ENCODE data around the gene ATL3.

DNA sequence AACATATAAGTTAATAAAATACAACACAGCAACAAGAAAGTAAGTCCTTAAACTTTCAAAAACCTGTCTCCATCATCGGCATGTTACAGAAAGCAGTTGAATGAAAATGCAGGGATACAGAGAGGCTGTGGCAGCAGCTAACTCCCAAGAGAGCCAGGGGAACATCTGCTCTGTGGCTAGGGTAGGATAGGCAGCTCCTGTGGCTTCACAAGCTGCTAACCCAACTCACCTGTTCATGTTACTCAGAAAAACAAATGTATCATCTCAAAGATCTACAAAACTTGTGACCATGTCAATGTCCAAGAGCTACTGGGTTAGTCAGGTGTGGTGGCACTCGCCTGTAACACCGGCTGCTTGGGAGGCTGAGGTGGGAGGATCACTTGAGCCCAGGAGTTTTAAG is 41.8 kb downstream of the ATL3 start:
- TF ChIP-seq POLR2A (IDR thresholded peaks at IDR 0.05) = no peak
- TF ChIP-seq, protein P1, sequence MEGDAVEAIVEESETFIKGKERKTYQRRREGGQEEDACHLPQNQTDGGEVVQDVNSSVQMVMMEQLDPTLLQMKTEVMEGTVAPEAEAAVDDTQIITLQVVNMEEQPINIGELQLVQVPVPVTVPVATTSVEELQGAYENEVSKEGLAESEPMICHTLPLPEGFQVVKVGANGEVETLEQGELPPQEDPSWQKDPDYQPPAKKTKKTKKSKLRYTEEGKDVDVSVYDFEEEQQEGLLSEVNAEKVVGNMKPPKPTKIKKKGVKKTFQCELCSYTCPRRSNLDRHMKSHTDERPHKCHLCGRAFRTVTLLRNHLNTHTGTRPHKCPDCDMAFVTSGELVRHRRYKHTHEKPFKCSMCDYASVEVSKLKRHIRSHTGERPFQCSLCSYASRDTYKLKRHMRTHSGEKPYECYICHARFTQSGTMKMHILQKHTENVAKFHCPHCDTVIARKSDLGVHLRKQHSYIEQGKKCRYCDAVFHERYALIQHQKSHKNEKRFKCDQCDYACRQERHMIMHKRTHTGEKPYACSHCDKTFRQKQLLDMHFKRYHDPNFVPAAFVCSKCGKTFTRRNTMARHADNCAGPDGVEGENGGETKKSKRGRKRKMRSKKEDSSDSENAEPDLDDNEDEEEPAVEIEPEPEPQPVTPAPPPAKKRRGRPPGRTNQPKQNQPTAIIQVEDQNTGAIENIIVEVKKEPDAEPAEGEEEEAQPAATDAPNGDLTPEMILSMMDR (IDR thresholded peaks at IDR 0.05) = no peak

Measured in tibial nerve (tissue), 3 donors.